Activated T-cell treated with anti-CD3 and anti-CD28 coated beads, Interleukin-2, amount 50 U/mL, for 24 hours (primary cell): ENCODE results near the gene RFC3.
"Not testable (repeated sequence)": the region's sequence is repeated elsewhere in the genome, so short reads cannot be mapped to it uniquely, and the experiment has no call there.

Source experiments
- DNase-seq: peaks from one replicate; pipeline ENCODE4 v3.0.0-alpha.2; 2020
- H3K27ac Mint-ChIP-seq: 2 replicates; pipeline ENCODE4 v1.8.0; 2020; ENCODE audit warnings: mild to moderate bottlenecking, mixed read lengths
- H3K27me3 Mint-ChIP-seq: 2 replicates; pipeline ENCODE4 v1.8.0; 2020; ENCODE audit warnings: mixed read lengths
- H3K36me3 Mint-ChIP-seq: 2 replicates; pipeline ENCODE4 v1.8.0; 2020; ENCODE audit warnings: low read depth, mixed read lengths
- H3K4me1 Mint-ChIP-seq: 2 replicates; pipeline ENCODE4 v1.8.0; 2020; ENCODE audit warnings: low read depth, mixed read lengths
- H3K4me3 Mint-ChIP-seq: 2 replicates; pipeline ENCODE4 v1.8.0; 2020; ENCODE audit warnings: mild to moderate bottlenecking, moderate library complexity, mixed read lengths
- H3K9me3 Mint-ChIP-seq: 2 replicates; pipeline ENCODE4 v1.8.0; 2020; ENCODE audit warnings: mixed read lengths

Gene RFC3, protein sequence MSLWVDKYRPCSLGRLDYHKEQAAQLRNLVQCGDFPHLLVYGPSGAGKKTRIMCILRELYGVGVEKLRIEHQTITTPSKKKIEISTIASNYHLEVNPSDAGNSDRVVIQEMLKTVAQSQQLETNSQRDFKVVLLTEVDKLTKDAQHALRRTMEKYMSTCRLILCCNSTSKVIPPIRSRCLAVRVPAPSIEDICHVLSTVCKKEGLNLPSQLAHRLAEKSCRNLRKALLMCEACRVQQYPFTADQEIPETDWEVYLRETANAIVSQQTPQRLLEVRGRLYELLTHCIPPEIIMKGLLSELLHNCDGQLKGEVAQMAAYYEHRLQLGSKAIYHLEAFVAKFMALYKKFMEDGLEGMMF

DNA sequence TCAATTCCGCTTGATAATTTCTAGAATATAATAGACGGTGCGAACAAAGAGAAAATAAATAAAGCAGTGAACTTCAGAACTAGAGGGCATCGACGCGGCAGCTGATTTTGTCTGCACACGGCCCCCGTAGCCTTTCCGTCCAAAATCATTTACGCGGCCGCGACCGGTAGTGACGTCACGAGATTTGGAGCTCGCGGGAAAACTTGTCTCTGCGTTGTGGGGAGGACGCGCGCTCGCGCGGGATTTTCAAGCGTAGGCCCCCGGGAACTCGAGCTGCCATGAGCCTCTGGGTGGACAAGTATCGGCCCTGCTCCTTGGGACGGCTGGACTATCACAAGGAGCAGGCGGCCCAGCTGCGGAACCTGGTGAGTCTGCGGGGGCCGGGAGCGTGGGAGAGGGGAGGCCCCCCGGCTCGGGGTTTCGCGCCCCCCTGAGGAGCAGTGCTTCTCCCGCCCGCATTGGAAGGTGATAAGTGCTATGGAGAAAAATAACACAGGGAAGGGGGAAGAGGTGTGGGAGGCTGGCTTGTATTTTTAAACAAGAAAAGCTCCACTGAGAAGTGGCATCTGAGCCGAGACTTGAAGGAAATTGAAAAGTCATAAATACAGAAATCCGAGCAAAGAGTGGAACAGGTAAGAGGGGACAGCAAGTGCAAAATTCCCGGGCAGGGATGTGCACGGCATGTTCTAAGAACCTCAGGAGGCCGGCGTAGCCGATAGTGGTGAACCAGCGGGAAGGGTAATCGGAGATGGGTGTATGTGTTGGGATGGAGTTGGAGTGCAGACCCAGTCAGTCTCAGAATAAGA lies at the start of gene RFC3:
RFC3 (plus strand) TSS at position 249 of the 806 bp plus-strand sequence; CDS start at position 279, 30 bp downstream.
- H3K4me1 Mint-ChIP-seq: peaks cover 41% of the 10 kb centered on the region
- H3K36me3 Mint-ChIP-seq: peaks cover 51% of the 10 kb centered on the region
- peak within 1 kb of the TSS; percentile 94 for H3K27ac Mint-ChIP-seq
- H3K9me3 Mint-ChIP-seq: no peaks in the 10 kb centered on the region
- H3K4me3 Mint-ChIP-seq: peak within 1 kb of the TSS; percentile 100
- peak; percentile 92 for DNase-seq
- H3K27me3 Mint-ChIP-seq: peaks cover 2% of the 10 kb centered on the region

DNA sequence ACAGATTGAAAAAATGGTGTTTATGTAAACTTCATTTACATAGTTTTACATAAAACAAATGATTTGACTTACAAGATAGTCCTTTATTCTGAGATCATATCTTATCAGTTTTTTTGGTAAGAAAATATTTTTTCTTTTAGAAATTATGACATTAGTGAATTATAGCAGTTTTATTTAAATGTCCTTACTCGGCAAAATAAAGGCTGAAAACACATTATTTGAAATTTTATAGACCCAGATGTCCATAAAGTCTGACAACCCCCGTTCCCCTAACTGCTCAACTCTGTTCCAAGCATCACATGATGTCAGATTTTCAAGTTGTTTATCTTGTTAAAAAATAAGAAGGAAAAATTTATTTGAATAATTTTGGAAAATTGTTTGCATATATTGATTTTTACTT lies 46.7 kb upstream of the RFC3 start:
- Mint-ChIP-seq H3K9me3 (no peaks in the 10 kb centered on the region), H3K36me3 (no peaks in the 10 kb centered on the region), H3K4me3 (no peak overlapping the region), H3K27ac (no peak overlapping the region), H3K4me1 (peaks cover 3% of the 10 kb centered on the region), H3K27me3 (peaks cover 17% of the 10 kb centered on the region)
- DNase-seq: no peak

DNA sequence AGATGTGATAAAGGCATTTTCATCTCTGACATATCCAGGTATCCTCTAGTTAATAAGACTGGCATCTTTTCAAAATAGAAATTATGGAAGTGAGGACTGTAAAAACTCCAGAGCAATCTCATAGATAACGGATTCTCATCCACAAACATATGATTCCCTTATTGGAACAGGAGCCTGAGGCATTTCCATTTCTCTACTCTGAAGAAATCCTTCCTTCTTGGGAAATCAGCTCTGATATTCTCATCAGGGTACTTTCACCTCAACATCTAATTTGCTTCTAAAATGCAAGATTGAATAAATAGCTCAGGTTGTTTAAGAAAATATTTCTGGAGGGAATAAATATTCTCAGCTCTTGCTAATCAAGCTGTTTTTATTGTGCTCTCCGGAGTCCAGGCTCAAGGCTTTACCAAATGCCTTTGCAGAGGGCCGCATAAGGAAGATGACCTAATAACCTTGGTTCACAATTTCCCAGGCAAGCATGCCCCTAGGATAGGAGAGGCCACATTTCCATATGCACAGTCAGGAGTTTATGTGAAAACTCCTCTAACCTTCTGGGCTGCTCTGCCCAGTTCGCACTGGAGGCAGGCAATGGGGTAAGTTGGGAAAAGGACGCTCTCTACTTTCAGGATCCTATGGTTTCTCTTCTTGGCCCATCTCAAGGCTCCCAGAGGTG lies 44.0 kb upstream of the RFC3 start:
- no peaks in the 10 kb centered on the region for H3K36me3 Mint-ChIP-seq
- H3K27ac Mint-ChIP-seq: no peak overlapping the region
- DNase-seq: no peak
- H3K4me3 Mint-ChIP-seq: no peak overlapping the region
- H3K27me3 Mint-ChIP-seq: peaks cover 5% of the 10 kb centered on the region
- H3K9me3 Mint-ChIP-seq: no peaks in the 10 kb centered on the region
- peaks cover 5% of the 10 kb centered on the region for H3K4me1 Mint-ChIP-seq

DNA sequence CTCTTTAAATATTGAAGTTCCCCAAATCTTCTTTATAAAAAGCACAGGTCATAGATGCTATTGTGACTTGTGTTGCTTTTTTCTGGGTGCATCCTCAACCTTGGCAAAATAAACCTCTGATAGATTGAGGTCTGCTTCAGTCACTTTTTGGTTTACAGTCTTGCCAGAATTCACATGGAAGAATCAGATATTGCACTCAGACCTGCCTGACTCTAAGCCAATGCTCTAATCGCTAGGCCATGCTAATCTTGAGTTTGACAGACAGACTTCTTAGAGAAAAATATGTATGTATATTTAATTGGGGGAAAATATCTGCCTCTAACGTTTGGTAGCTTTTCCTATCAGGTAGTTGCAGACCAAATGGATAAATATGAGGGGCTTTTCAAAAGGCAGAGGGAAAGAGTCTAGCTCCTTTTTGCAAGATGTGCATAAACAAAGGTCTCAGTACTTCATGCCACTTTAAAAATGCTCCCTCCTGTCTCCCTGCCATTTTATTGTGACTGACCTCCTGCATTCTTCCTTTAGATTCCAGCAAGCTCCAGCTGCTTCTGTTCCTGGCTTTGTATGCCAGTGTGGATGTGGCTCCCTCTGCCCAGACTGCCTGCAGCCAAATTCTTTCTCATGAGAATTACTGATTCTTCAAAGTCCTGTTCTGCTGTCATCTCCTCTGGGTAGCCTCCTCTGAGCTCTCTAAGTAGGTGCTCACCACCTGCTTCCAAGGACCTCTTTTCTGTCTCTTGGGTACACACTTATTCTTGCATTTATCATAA lies 42.4 kb upstream of the RFC3 start:
- DNase-seq: no peak
- Mint-ChIP-seq H3K27ac (no peak overlapping the region), H3K36me3 (no peaks in the 10 kb centered on the region), H3K27me3 (peaks cover 7% of the 10 kb centered on the region), H3K4me1 (peaks cover 5% of the 10 kb centered on the region), H3K4me3 (no peak overlapping the region), H3K9me3 (no peaks in the 10 kb centered on the region)

DNA sequence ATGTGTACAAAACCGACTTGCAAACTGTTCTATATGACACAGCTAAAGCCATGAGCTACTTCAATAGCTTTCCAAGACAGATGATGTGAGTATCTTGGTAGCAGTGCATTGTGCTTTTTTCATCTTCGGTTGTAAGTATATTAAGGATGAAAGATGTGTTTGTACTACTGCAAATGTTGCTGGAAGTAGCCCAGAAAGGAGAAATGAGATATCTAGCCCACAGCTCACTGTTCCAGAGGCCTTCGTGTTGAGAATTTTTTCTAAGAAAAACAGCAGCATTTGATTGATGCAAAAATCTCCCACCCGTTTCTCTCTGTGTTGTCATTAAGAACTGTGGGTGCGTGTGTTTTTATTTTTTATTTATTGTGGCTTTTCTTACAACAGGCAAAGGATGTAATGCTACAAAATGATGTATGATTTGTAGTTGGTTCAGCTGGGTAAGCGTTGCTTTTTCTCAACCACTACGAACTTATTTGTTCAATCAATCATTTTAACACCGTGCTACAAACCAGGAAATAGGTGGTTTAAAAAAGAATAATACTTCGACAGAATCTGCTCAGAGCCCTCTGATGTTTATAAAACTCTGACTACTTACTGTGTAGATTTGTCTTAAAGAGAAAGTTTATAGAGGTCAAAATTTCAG lies 41.6 kb upstream of the RFC3 start:
- no peak overlapping the region for H3K4me3 Mint-ChIP-seq

DNA sequence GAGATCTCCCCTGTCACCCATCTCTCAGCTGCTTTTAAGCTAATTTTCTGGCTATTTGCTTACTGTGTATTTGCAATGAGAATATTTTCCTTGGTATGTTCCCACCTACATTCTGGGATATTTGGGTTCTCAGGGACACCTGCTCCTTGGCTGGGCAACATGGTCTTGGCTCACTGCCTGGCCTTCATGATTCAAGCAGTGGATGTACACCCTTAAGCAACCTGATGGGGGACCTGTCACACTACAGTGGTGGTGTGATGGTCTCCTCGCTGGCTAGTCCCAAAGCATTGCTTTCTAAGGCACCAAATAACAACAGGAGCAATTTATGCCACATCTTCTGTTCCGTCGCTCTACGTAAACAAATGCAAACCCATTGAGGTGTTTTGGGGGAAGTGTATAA lies 35.3 kb upstream of the RFC3 start:
- no peak overlapping the region for H3K4me3 Mint-ChIP-seq
- no peaks in the 10 kb centered on the region for H3K36me3 Mint-ChIP-seq
- H3K27ac Mint-ChIP-seq: no peak overlapping the region
- no peak for DNase-seq
- peaks cover 3% of the 10 kb centered on the region for H3K9me3 Mint-ChIP-seq
- H3K4me1 Mint-ChIP-seq: peaks cover 15% of the 10 kb centered on the region
- H3K27me3 Mint-ChIP-seq: peaks cover 11% of the 10 kb centered on the region

More for the DNA sequence above, 41.6 kb upstream of the RFC3 start:
- no peak overlapping the region for H3K27ac Mint-ChIP-seq
- no peaks in the 10 kb centered on the region for H3K36me3 Mint-ChIP-seq
- DNase-seq: no peak
- H3K4me1 Mint-ChIP-seq: peaks cover 5% of the 10 kb centered on the region
- no peaks in the 10 kb centered on the region for H3K9me3 Mint-ChIP-seq
- peaks cover 7% of the 10 kb centered on the region for H3K27me3 Mint-ChIP-seq

DNA sequence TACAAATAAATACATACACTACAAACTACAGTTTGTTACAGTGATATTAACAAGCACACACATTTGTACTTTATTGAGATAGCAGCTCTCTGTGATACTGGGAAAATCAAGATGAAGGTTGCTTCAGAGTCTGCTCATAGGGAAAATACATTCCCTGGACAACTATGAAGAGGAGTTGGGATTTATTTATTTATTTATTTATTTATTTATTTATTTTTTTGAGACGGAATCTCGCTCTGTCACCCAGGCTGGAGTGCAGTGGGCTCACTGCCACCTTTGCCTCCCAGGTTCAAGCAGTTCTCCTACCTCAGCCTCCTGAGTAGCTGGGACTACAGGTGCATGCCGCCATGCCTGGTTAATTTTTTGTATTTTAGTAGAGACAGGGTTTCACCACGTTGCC lies 34.7 kb upstream of the RFC3 start:
- not testable (repeated sequence) for H3K4me3 Mint-ChIP-seq, H3K36me3 Mint-ChIP-seq, H3K27ac Mint-ChIP-seq, DNase-seq, H3K9me3 Mint-ChIP-seq
- peaks cover 11% of the 10 kb centered on the region for H3K27me3 Mint-ChIP-seq
- H3K4me1 Mint-ChIP-seq: peaks cover 17% of the 10 kb centered on the region

DNA sequence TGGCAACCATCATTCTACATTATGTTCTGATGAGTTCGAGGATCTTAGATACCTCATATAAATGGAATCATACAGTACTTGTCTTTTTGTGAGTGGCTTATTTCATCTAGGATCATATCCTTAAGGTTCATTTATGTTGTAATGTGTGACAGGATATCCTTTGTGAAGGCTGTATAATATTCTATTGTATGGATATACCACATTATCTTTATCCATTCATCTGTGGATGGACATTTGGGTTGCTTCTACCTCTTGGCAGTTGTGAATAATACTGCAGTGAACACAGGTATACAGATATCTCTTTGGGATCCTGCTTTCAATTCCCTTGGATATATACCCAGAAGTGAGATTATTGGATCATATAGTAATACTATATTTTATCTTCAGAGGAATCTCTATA lies 33.2 kb upstream of the RFC3 start:
- peaks cover 3% of the 10 kb centered on the region for H3K9me3 Mint-ChIP-seq
- no peaks in the 10 kb centered on the region for H3K36me3 Mint-ChIP-seq
- no peak overlapping the region for H3K27ac Mint-ChIP-seq
- H3K4me3 Mint-ChIP-seq: no peak overlapping the region
- peaks cover 8% of the 10 kb centered on the region for H3K27me3 Mint-ChIP-seq
- no peak for DNase-seq
- H3K4me1 Mint-ChIP-seq: peaks cover 17% of the 10 kb centered on the region

DNA sequence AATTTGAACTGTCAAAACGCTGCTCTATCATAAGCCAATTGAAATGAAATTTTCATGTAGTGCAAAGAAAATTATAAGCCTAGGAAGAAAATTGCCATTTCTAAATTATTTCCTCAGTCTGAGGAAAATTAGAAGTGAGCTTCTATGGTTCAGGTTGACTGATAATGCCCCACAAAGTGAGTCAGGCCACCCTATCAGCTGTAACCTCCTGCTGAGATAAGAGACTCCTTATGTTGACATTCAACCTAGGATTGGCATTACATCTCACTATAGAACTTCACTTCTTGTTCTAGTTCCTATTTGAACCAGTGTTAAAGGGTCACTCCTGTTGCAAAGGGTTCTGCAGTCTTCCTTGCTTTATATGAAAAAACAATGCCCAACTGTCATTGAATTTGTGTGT lies 32.6 kb upstream of the RFC3 start:
- peaks cover 3% of the 10 kb centered on the region for H3K9me3 Mint-ChIP-seq
- no peak for DNase-seq
- H3K36me3 Mint-ChIP-seq: no peaks in the 10 kb centered on the region
- H3K27ac Mint-ChIP-seq: no peak overlapping the region
- H3K4me3 Mint-ChIP-seq: no peak overlapping the region
- peaks cover 8% of the 10 kb centered on the region for H3K27me3 Mint-ChIP-seq
- peaks cover 17% of the 10 kb centered on the region for H3K4me1 Mint-ChIP-seq

DNA sequence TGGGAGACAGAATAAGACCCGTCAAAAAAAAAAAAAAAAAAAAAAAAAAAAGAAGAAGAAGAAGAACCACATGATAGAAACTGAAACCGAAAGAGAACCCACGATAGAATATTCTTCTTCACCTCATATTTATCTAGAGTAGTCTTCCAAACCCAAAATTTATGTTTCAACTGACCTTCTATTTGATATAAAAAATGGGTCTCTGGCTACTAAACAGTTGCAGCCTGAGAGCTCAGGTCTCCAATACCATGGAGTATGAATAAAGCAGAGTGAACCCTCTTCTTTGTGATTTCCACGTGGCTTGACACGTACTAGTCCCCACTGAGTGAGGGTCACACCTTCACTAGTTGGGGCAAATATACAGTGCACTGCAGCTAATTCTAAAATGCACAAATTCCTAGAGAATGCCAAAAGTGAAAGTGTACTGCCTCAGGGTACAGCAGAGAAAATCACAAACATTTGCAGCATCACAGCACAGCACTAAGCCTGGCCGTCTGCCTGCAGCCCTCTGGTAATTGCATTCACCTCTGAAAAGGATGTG lies 30.8 kb upstream of the RFC3 start:
- peaks cover 17% of the 10 kb centered on the region for H3K4me1 Mint-ChIP-seq

DNA sequence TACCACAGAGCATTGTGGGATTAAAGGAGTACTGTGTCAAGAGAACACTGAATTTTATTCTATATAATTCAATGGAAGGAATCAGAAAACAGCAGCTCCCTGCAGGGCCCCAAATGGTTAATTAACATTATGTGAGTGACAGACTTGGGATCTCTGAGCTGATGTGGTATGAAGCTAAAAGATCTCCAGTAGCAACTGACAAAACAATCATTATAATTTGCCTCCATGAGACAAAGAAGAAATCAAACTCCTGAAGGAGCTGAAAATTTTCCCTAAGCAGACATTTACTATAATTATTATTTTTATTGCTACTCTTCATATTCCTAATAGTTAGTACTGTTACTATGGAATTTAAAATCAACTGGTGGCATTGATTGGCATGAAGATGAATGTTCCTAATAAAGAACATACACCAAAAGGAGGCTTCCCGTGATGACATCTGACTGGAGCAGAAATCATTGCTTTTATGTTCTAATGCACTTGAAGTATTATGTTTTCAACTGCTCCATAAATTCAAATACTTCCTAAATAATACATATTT lies 28.8 kb upstream of the RFC3 start:
- Mint-ChIP-seq H3K4me1 (peaks cover 17% of the 10 kb centered on the region), H3K36me3 (no peaks in the 10 kb centered on the region), H3K4me3 (no peak overlapping the region), H3K9me3 (peaks cover 3% of the 10 kb centered on the region), H3K27ac (no peak overlapping the region), H3K27me3 (peaks cover 2% of the 10 kb centered on the region)
- no peak for DNase-seq

More for the DNA sequence above, 30.8 kb upstream of the RFC3 start:
- no peak for DNase-seq
- Mint-ChIP-seq H3K27ac (peak overlapping the region; percentile 52), H3K36me3 (no peaks in the 10 kb centered on the region), H3K4me3 (peak overlapping the region; percentile 62), H3K27me3 (peaks cover 2% of the 10 kb centered on the region), H3K9me3 (peaks cover 3% of the 10 kb centered on the region)

DNA sequence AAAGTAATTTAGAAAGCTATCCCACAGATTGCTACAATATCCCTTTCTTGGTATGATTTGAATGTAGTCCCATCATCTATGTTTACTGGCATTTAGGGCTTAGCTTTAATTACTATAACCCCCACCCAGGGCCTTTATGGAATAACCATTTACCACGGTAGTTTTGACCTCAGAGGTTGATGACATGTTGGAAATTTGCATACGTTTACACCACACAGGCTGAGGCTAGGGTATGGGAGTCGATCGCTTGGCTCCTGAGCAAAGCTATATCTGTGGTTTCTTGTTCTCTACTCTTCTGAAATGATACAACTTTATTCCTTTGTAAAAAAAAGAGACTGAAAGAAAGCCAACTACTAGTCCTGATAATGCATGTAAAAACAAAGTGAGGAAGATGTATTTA lies 28.2 kb upstream of the RFC3 start:
- Mint-ChIP-seq H3K4me3 (no peak overlapping the region), H3K27me3 (no peaks in the 10 kb centered on the region), H3K4me1 (peaks cover 17% of the 10 kb centered on the region), H3K36me3 (no peaks in the 10 kb centered on the region), H3K9me3 (peaks cover under 1% of the 10 kb centered on the region), H3K27ac (no peak overlapping the region)
- DNase-seq: no peak

DNA sequence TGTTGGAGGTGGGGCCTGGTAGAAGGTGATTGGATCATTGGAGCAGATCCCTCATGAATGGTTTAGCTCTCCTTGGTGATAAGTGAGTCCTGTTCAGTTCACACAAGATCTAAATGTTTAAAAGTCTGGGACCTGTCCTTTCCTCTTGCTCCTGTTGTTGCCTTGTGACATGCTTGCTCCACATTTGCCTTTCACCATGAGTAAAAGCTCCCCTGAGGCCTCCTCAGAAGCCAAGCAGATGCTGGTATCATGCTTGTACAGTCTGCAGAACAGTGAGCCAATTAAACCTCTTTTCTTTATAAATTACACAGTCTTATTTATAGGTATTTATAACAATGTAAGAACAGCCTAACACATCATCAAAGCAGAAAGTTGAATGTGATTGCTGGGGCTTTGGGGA lies 24.2 kb upstream of the RFC3 start:
- no peak for DNase-seq
- Mint-ChIP-seq H3K27ac (no peak overlapping the region), H3K27me3 (peaks cover 3% of the 10 kb centered on the region), H3K4me1 (no peaks in the 10 kb centered on the region), H3K9me3 (no peaks in the 10 kb centered on the region), H3K4me3 (no peak overlapping the region), H3K36me3 (no peaks in the 10 kb centered on the region)
